Activated gamma-delta T cell treated with Interleukin-2 at 50 U/mL for 16 hours (primary cell): Measurements from ENCODE around the gene KPNA5.
A peak's percentile ranks its signal among the peaks of the same experiment; 100 is the strongest.
"Not testable (repeated sequence)": the region's sequence is repeated elsewhere in the genome, so short reads cannot be mapped to it uniquely, and the experiment has no call there.

Experiments
- DNase-seq: peaks from one replicate; pipeline ENCODE4 v3.0.0-alpha.2; 2020

The KPNA5 gene

DNA sequence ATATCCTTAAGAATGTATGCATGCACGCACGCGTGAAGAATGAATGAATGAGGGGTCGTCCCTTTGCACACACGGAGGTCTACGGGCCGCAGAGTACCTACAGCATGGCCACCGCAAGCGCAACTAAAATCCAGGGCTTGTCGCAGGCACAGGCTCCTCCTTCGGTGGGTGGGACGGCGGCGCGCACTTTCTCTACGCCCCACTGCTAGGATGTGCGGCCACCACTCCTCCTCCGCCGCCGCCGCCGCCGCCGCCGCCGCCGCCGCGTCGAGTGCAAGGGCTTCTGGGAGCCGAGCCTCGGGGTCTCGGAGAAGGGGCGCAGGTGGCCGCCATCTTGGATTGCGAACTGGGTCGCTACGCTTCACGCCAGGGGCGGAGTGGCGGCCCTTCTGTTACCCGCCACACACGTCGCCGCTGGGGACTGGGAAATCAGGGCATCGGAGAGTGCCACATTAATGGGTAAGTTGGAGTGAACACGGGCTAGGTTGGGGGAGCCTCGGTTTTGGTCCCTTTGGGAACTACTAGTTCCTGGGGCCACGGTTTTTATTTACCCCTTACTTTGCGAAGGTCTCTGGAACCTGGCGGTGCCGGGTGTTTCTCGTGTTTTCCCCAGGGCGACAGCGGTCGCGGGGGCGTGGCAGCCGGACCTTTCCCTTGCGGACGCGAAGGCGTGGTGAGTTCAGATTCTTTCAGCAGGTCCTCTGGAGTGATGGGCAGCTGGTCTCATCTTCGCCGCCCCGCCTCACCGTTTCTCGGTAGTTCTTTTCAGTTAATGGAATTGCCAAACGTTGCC, at the start of gene KPNA5:
Gene KPNA5 (plus strand): TSS at position 332 of the 793 bp plus-strand sequence. CDS start 124 bp downstream, at position 456.
- DNase-seq, result peak; percentile 88

DNA sequence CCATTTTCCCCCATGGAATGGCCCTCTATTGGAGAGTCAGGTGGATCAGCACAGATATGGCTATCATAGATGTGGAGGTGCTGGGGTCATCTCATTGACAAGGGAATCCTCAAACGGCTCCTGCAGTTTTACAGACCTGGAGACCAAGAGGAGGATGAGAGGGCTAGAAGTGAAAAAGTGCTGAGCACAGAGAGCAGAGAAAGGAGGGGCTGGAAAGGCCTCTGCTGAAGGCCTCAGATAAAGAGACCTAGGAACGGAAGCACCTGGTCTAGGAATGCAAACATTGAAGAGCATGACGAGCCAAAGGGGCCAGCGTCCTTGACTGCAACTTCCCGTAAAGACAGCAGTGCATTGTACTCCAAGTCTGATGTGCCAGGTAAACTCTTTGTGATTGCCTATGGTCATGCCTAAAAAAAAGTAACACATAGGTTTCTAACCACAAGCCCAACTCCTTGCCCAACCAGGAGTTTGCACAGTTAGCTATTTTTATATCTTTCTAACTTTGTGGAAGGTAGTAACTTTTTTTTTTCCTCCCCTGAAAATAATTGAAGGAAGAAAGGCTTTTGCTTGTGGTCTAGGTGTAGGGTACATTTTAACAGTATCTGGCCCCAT, 49.5 kb upstream of the KPNA5 start:
- no peak for DNase-seq

DNA sequence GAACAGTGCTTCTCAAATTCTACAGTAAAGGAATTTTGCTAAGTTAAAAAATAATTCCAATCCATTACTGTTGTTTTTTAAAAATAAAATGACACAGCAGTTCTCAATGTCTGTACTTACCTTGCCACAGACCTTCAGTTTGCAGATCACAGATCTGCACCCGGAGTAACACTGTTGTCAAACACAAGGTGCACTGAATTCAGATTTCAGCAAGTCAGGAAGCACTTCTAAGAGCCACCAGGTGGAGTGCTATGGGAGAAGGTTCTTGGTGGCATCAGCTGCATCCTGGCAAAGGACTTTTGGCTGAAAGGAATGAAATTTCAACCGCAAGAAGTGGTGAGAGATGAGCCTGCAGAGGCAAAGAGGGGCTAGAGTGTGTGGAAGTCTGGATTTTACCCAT, 47.3 kb upstream of the KPNA5 start:
- no peak for DNase-seq

DNA sequence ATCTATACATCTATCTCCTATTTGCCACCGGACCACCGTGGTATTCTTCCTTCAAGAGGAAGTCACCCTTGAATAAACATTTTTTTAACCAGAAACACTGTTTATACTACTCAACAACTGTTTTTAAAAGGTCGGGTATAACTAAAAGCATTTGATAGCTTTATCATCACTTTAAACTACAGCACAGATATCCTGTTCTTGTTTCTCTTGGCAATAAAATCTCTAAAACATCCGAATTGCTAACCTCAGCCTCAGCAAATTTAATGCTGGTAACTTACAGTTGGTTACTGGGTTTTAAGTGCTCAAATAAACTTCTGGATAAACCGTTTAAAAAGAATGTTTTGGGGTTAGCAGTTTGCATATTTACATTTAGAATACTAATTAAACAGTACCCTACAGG, 32.9 kb upstream of the KPNA5 start:
- DNase-seq, result no peak

DNA sequence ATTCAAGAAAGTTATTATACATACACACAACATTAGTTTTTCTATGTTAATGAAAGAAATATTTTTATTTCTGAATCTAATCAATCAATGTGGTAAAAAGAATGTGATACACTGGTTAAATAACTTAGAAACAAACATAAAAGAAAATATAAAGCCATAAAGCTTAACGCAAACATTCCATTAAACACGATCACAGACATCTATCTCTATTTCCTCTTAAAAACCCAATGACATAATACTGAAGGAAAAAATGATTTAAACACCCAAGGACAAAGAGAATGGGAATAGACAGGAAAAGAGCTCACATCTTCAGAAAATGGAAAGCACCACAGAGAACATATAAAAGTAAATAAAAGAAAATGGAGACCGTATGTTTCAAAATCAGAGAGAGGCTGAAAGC, 31.9 kb upstream of the KPNA5 start:
- DNase-seq, result no peak

DNA sequence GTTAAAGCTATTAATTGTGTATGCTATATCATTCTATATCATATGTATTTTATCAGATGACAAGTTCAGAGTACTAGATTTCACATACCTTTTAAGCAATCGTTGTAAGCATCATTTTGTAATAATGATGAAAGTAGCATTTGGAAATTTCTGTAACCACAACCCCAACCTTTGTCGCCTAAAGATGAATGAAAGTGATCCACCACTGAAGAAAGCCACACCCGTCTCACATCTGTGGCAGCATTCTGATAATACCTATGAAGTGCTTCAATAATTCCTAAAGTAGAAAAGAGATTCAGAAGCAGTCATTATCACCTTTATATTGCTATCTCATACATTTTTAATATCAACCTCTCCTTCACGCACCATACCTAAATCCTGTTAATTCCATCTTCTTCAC, 29.1 kb upstream of the KPNA5 start:
- no peak for DNase-seq

DNA sequence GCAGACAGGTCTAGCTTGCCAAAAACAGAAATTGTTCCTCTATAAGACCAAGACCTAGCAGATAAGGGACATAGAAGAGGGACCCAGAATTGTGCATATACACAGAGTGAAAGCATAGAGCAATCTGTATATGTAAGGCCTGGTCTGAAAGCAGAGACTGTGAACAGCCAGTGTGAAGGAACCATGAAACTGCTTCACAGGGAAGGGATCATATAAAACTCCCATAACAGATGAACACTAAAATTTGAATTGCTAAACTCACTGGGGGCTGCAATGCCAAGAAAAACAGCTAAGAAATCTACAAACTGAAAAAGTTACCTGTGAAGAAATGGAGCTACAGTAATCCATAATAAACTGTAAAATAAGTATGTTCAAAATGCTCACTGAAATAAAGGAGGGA, 19.4 kb upstream of the KPNA5 start:
- DNase-seq, result no peak

DNA sequence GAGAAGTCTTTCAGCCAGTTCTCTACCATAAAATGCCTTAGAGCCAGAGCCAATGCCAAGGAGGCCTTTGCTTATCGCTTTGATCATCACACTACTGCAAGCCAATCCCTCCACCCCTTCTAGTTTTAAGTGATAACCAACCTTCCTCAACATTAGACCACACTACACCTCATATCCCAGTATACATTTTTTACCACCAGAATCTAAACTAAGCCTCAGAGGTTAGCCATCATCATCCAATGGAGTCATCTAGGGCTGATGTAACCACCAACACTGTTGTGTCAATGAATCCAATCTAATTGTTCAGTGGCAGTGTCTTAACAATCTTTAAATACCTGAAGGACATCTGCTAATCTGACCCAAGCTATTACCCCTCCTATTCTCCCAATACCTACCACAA, 18.8 kb upstream of the KPNA5 start:
- DNase-seq, result no peak

DNA sequence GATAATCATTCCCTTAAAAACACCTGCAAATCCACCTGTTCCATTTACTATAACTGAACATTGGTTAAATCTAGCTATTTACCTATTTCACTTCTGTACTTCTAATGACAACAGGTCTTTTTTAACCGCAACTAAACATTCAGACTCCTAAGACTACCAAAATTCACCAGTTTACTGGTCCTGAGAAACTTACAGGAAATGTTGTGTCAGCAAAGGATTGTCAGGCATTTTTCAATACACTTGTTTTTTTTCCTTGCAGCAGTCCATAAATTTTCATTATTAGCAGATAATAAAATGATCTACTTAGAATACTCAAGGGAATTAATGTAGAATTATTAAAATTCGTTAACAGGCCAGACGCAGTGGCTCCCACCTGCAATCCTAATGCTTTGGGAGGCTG, 17.7 kb upstream of the KPNA5 start:
- no peak for DNase-seq

DNA sequence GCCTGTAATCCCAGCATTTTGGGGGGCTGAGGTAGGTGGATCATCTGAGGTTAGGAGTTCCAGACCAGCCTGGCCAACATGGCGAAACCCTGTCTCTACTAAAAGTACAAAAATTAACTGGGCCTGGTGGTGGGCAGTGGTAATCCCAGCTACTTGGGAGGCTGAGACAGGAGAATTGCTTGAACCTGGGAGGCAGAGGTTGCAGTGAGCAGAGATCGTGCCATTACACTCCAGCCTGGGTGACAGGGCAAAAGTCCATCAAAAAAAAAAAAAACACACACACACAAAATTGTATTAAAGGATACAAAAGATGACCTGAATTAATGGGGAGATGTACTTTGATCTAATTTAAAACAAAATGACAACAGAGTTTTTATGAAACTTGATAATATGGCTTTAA, 16.8 kb upstream of the KPNA5 start:
- not testable (repeated sequence) for DNase-seq

DNA sequence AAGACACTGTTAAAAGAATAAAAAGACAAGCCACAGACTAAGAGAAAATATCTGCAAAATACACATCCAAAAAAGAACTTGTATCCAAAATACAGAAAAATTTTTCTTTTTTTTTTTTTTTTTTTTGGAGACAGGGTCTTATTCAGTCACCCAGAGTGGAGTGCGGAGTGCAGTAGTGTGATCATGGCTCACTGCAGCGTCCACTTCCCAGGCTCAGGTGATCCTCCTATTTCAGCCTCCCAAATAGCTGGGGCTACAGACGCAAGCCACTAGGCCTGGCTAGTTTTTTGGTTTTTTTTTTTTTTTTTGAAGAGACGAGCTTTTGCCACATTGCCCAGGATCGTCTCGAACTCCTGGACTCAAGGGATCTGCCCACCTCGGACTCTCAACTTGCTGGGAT, 15.5 kb upstream of the KPNA5 start:
- no peak for DNase-seq

DNA sequence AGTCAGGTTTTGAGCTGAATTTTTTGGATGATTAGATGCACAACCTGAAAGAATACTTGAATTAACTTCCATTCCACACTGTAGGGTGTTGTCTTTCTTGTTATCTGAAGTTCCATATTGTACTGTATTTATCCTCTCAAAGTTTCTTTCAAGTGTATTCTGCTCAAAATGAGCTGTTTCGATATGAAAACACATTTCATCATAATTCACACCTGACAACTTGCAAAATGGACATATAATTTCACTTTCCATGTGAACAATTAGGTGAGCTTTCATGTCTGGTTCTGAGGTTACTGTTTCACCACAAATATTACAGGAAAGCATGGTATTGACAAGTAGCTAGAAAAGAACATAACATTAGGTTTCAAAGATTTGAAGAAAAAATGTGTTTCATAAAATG, 14.1 kb upstream of the KPNA5 start:
- no peak for DNase-seq

DNA sequence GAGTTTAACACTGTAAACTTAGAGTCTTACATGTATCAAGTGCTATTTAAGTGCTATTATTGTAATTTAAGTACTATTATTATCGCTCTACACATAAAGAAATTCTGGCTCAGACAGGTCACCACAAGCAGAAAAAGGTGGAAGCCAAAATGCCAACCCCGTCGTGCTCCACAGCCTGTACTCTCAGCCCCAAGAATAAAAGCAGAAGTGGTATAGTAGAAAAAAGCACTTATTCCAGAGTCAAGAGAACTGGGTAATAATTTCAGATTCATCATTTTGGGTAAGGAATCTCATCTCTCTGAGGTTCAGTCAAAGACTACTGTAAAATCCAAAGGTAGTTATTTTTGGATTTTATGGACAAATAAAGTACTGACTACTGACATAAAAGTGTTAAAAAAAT, 13.4 kb upstream of the KPNA5 start:
- no peak for DNase-seq

DNA sequence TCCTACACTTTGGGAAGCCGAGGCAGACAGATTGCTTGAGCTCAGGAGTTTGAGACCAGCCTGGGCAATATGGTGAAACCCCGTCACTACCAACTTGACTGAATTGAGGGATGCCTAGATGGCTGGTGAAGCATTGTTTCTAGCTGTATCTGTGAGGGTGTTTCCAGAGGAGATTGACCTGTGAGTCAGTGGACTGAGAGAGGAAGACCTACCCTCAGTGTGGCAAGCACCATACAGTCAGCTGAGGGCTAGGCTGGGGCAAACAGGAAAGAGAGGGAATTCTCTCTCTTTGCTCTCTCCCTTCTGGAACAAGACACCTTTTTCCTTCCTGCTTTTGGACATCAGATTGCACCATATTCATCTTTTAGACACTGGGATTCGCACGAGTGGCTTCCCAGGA, 8.7 kb upstream of the KPNA5 start:
- DNase-seq, result no peak

DNA sequence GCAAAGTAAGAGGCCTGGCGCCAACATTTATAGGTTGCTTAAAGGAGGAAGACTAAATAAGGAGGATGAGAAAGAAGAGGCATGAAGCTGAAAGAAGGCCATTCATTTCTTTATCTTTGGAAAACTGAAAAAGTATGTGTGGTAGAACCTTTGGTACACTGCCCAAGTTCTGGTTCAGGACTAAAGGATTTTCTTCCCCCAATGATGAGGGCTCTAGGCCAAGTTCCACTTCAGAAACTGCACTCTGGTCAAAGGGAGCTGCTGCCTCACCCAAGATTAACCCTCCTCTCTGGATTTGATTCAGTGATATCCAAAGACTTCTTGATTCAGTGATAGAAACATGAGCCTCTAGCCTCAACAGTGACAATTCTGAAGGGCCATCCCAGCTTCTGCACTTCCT, 5.0 kb upstream of the KPNA5 start:
- DNase-seq, result no peak

DNA sequence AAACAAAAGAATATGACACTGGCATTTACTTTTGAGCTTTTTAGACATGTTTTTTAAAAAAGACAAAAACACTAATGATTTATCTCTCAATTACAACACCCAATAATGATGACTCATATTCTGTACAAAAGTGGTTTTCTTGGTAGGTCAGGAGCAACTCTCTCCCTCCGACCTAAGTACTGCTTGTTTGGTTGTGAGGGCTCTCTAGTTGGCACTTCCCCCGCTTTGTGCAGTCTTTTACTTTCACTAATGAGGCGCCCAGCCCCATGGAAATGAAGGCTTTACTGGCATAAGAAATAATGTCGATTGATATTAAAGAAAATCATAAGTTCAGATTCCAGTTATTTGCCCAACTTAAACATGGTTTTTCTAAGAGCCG, 1.3 kb downstream of the KPNA5 start:
- DNase-seq, result peak; percentile 36

DNA sequence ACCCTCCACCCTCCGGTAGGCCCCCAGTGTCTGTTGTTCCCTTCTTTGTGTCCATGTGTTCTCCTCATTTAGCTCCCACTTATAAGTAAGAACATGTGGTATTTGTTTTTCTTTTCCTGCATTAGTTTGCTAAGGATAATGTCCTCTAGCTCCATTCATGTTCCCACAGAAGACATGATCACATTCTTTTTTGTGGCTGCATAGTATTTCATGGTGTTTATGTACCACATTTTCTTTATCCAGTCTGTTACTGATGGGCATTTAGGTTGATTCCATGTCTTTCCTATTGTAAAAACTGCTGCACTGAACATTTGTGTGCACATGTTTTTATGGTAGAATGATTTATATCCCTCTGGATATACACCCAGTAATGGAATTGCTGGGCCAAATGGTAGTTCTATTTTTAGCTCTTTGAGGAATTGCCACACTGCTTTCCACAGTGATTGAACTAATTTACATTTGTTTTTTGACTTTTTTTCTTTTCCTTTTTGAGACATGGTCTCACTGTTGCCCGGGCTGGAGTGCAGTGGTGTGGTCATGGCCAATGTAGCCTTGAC, 4.5 kb downstream of the KPNA5 start:
- DNase-seq, result no peak

DNA sequence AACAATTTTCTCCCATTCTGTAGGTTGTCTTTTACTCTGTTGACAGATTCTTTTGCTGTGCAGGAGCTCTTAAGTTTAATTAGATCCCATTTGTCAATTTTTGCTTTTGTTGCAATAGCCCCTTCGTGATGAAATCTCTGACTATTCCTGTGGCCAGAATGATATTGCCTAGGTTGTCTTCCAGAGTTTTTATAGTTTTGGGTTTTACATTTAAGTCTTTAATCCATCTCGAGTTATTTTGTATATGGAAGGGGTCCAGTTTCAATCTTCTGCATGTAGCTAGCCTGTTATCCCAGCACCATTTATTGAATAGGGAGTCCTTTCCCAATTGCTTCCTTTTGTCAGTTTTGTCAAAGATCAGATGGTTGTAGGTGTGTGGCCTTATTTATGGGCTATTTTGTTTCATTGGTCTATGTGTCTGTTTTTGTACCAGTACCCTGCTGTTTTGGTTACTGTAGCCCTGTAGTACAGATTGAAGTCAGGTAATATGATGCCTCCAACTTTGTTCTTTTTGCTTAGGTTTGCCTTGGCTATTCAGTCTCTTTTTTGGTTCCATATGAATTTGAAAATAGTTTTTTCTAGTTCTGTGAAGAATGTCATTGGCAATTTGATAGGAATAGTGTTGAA, 5.6 kb downstream of the KPNA5 start:
- DNase-seq, result not testable (repeated sequence)

DNA sequence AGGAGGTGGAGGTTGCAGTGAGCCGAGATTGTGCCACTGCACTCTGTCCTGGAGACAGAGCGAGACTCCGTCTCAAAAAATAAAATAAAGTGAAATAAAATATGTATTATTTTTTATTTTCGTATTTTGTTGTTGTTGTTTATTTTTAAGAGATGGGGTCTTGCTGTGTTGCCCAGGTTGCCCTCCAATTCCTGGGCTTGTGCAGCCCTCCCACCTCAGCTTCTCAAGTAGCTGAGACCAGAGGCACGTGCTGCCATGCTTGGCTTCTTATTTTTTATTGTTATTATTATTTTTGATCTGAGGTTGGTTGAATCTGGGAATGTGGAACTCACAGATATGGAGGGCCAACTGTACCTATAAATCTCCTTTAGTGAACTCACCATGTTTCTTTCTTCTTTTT, 10.1 kb downstream of the KPNA5 start:
- no peak for DNase-seq

DNA sequence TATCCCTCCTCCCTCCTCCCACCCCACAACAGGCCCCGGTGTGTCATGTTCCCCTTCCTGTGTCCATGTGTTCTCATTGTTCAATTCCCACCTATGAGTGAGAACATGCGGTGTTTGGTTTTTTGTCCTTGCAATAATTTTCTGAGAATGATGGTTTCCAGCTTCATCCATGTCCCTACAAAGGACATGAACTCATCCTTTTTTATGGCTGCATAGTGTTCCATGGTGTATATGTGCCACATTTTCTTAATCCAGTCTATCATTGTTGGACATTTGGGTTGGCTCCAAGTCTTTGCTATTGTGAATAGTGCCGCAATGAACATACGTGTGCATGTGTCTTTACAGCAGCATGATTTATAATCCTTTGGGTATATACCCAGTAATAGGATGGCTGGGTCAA, 11.9 kb downstream of the KPNA5 start:
- not testable (repeated sequence) for DNase-seq

DNA sequence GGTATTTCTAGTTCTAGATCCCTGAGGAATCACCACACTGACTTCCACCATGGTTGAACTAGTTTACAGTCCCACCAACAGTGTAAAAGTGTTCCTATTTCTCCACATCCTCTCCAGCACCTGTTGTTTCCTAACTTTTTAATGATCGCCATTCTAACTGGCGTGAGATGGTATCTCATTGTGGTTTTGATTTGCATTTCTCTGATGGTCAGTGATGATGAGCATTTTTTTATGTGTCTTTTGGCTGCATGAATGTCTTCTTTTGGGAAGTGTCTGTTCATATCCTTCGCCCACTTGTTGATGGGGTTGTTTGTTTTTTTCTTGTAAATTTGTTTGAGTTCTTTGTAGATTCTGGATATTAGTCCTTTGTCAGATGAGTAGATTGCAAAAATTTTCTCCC, 12.3 kb downstream of the KPNA5 start:
- DNase-seq, result not testable (repeated sequence)

DNA sequence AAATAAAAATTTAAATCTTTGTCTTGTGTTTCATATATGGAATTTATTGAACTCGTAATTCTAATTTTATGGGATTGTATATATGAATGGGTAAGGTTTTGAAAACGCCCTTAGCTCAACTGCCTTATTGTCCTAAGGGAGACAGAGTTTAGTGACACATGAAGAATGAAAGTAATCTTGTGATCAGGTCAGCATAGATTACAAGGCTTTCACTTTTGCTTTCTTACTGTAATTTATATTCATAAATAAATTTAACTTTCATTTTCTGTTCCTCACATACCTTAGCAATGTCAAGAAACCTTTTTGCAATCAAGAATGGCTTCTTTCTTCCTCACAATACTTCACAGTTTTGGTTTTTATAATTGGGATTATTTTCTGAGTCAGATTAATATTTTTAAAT, 14.4 kb downstream of the KPNA5 start:
- no peak for DNase-seq

DNA sequence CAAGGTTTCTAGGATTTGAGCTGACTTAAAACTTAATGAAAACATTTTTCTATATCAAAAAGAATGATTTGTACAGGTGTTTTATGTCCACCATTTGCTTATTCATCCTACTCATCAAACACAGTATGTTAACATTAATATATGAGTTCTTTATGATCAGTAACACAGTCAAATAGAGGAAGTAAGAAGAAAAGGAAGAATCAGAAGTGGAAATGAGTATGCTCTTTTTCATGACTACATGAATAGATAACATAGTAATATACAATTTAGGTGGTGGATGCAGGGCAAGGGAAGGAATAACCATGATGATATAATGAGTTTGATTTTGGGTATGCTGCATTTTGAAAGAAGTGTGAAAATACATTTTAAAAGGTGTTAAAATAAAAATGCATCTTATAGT, 16.5 kb downstream of the KPNA5 start:
- no peak for DNase-seq

DNA sequence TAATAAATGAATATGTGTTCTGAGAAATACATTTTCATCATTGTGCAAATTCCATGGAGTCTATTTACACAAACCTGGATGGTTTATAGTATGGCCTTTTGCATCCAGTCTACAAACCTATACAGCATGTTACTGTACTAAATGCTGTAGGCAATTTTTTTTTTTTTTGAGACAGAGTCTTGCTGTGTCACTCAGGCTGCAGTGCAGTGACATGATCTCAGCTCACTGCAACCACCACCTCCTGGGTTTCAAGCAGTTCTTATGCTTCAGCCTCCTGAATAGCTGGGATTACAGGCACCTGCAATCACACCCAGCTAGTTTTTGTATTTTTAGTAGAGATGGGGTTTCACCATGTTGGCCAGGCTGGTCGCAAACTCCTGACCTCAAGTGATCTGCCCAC, 22.9 kb downstream of the KPNA5 start:
- not testable (repeated sequence) for DNase-seq
